Heart left ventricle (tissue), 13 donors: ENCODE measurements around the gene TGM4.

Experiments
- POLR2A ChIP-seq, 2 donors: fragments of 450-650 bp; IDR thresholded peaks; one replicate each; pipeline ENCODE4 v1.6.1; 2017; ENCODE audit warnings: antibody characterized with exemption in 2 of 2, mild to moderate bottlenecking in 2 of 2, moderate library complexity in 2 of 2
- TF ChIP-seq, protein P1 (sequence below), 12 donors: fragments of 200-600 bp; sonication (generic) in 4 of 12; IDR thresholded peaks; one replicate each; pipeline versions ENCODE4 v1.5.0 to v1.8.0; 2018 to 2022; ENCODE audit warnings: antibody characterized with exemption in 12 of 12, mild to moderate bottlenecking in 5 of 12
- donor health status: ischemic (EF 13 %, LVEDD 7.1; RV severe dilation, severe dysfunction).
- donor health status: DM: no; HTN: yes; CAD: no.
- donor health status: DM: no; HTN: no; CAD: no.
- donor health status: ischemic (EF 25% LVEDD 6.9; RV normal size, moderate dysfunction).
- donor health status: ischemic (EF 25% LVEDD 5.7; RV mildly dilated, moderate dysfunction).
- donor health status: ischemic (EF 35%, LVEDD 5.7; RV mildly dilated, moderate dysfunction).
- donor health status: nonischemic (EF 11% LVEDD 7.7; RV severe dilation, severe dysfunction).
- donor health status: DM: yes; HTN: yes; CAD: no.
- donor health status: PGD.
- donor health status: ischemic (EF 29% LVEDD 5.4; RV normal size, mild dysfunction).
- donor health status: nonischemic (EF 23%, LVEDD 6.1; RV moderate dilation, normal function).

DNA sequence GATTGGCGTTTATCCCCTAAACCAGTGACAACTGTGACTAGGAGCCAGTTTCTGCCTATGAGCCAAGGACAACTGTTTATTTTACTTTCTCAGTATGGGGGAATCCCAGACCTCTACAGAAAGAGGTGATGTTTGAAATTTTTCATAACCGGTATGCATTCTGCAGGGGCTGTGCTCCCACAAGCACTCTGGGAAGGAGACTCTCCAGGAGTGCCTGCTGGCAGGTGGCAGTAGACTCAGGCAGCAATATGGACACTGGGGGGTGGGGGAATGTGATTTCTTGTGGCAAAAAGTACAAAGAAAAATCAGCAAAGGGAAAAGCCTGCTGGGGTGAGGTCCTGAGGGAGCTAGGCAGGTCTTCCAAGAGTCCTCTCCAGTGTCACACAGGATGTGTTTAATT is 5.9 kb downstream of the TGM4 start:
- TF ChIP-seq, protein P1, sequence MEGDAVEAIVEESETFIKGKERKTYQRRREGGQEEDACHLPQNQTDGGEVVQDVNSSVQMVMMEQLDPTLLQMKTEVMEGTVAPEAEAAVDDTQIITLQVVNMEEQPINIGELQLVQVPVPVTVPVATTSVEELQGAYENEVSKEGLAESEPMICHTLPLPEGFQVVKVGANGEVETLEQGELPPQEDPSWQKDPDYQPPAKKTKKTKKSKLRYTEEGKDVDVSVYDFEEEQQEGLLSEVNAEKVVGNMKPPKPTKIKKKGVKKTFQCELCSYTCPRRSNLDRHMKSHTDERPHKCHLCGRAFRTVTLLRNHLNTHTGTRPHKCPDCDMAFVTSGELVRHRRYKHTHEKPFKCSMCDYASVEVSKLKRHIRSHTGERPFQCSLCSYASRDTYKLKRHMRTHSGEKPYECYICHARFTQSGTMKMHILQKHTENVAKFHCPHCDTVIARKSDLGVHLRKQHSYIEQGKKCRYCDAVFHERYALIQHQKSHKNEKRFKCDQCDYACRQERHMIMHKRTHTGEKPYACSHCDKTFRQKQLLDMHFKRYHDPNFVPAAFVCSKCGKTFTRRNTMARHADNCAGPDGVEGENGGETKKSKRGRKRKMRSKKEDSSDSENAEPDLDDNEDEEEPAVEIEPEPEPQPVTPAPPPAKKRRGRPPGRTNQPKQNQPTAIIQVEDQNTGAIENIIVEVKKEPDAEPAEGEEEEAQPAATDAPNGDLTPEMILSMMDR (IDR thresholded peaks at IDR 0.05), result no peak
- no peak for TF ChIP-seq POLR2A (IDR thresholded peaks at IDR 0.05)
